Transverse colon (tissue), 4 donors: ENCODE data around the gene ZC3H18. TPM values are rescaled to one million over a fixed set of nuclear protein-coding genes. Genes with fewer than 3 reads are reported as not detected.

Experiments used
- DNase-seq: peaks from one replicate; pipeline ENCODE4 v3.0.0-alpha.2; 2019
- H3K27ac ChIP-seq, 4 donors: fragments of 200-600 bp; sonication (generic); 2 replicates each; pipeline ENCODE4 v1.5.1; 2016 to 2018; ENCODE audit warnings: inconsistent platforms in 4 of 4
- H3K27me3 ChIP-seq: fragments of 200-600 bp; sonication (generic); 2 replicates; pipeline ENCODE4 v1.5.1; 2017; ENCODE audit warnings: inconsistent platforms
- H3K36me3 ChIP-seq, 4 donors: fragments of 200-600 bp; sonication (generic); 2 replicates each; pipeline ENCODE4 v1.5.1; 2017 to 2019; ENCODE audit warnings: inconsistent platforms in 4 of 4
- H3K4me1 ChIP-seq, 4 donors: fragments of 200-600 bp; sonication (generic); 2 replicates each; pipeline ENCODE4 v1.5.1; 2017 to 2020; ENCODE audit warnings: inconsistent platforms in 4 of 4
- H3K4me3 ChIP-seq, 4 donors: fragments of 200-600 bp; sonication (generic); 1 replicate in 1 of 4; 2 replicates in 3 of 4; pipeline versions ENCODE4 v1.5.1 to v1.6.1; 2017 to 2019; ENCODE audit warnings: inconsistent platforms in 4 of 4
- H3K9me3 ChIP-seq, 2 donors: fragments of 200-600 bp; sonication (generic); 2 replicates each; pipeline ENCODE4 v1.5.1; 2017 to 2019; ENCODE audit warnings: inconsistent platforms in 2 of 2
- EP300 ChIP-seq: sonication (generic); formaldehyde crosslinking; IDR thresholded peaks from one replicate; pipeline ENCODE4 v1.6.1; 2017; ENCODE audit warnings: antibody characterized with exemption, low read depth
- POLR2A ChIP-seq: fragments of 450-650 bp; IDR thresholded peaks from one replicate; pipeline ENCODE4 v1.6.1; 2016; ENCODE audit warnings: antibody characterized with exemption, mild to moderate bottlenecking, moderate library complexity
- POLR2AphosphoS5 ChIP-seq, 3 donors: sonication (generic); formaldehyde crosslinking; IDR thresholded peaks; one replicate each; pipeline ENCODE4 v1.6.1; 2016; ENCODE audit warnings: antibody characterized with exemption in 3 of 3
- WGBS, 2 donors: methylation state at CpG; one replicate each; pipeline ENCODE4 v1.1.5; 2018; ENCODE audit warnings: low coverage in 1 of 2; 5-methylcytosine and 5-hydroxymethylcytosine counted together
- in situ Hi-C, 4 donors: fragments of 200-750 bp; cut with MboI; loops; one replicate each; pipeline versions ENCODE4 v1.15.0 to v1.15.1; 2017; ENCODE audit warnings: low sequenced_read_pairs in 3 of 4, low pct_ligation_motif_present in 1 of 4, low pct_unique_long_range_greater_than_20kb in 1 of 4
- intact Hi-C: fragments of 100-400 bp; cut with DNase I; formaldehyde crosslinking; loops from one replicate; pipeline ENCODE4 v1.15.1; 2023; ENCODE audit warnings: low total_unique reads
- total RNA-seq, 4 donors: library from RNA; depleted of rRNA; stranded (reverse); fragments of >200 nt; gene quantifications; one replicate each; pipeline ENCODE4 v1.1.0, GENCODE V29; 2016
- TF ChIP-seq, protein P1 (sequence below), 5 experiments: fragments of 200-600 bp in 3 of 5; fragments of 450-650 bp in 2 of 5; sonication (generic) in 3 of 5; IDR thresholded peaks; 1 replicate in 2 of 5; 2 replicates in 3 of 5; pipeline ENCODE4 v1.5.1; 2016 to 2017; ENCODE audit warnings: antibody characterized with exemption in 5 of 5, inconsistent platforms in 3 of 5, mild to moderate bottlenecking in 2 of 5, moderate library complexity in 1 of 5

Gene ZC3H18
- total RNA-seq, 4 donors from 2014 or later = 17.9 to 50.5 (median 25.5) TPM

DNA sequence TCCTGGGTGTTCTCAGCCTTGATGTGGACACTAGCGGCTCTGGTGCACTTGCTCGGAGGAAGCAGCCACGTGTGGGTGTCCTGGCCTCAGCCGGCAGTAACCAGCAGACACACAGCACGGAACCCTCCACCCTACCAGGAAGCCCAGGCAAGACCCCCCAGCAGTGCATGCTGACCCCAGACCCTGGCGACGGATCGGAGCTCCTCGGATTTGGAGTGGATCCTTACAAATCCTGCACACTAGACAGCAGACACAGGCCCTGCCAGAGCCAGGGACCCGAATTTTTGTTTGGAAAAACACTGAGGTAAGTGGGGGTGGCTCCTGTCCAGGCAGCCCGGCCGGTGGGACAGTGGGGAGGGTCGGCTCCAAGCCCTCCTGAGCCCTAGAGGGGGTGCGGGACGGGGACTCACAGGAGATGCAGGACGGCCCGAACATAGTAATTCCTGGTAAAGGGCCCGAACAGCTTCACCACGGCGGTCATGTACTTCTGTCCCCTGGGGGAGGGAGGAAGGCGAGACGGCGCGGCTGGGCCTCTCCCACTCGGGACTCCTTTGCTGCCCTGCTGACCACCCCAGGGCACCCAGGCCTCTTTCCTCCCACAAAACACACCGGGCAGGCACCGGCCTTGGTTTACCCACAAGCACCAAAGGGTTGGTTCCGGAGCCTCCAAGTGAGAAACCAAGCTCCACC lies 76.3 kb downstream of the ZC3H18 start:
- Histone ChIP-seq H3K27ac (peak overlapping the region in 1 of 4 donors; percentile 65), H3K27me3 (no peaks in the 10 kb centered on the region), H3K4me3 (no peak overlapping the region), H3K9me3 (no peaks in the 10 kb centered on the region), H3K4me1 (peaks cover 9 to 40% (median 23%) of the 10 kb centered on the region in 4 donors), H3K36me3 (no peaks in the 10 kb centered on the region)
- intact Hi-C loops = no loop called here
- in situ Hi-C loops = no loop called here
- no peak for TF ChIP-seq POLR2AphosphoS5 (IDR thresholded peaks at IDR 0.05)
- TF ChIP-seq, protein P1, sequence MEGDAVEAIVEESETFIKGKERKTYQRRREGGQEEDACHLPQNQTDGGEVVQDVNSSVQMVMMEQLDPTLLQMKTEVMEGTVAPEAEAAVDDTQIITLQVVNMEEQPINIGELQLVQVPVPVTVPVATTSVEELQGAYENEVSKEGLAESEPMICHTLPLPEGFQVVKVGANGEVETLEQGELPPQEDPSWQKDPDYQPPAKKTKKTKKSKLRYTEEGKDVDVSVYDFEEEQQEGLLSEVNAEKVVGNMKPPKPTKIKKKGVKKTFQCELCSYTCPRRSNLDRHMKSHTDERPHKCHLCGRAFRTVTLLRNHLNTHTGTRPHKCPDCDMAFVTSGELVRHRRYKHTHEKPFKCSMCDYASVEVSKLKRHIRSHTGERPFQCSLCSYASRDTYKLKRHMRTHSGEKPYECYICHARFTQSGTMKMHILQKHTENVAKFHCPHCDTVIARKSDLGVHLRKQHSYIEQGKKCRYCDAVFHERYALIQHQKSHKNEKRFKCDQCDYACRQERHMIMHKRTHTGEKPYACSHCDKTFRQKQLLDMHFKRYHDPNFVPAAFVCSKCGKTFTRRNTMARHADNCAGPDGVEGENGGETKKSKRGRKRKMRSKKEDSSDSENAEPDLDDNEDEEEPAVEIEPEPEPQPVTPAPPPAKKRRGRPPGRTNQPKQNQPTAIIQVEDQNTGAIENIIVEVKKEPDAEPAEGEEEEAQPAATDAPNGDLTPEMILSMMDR (IDR thresholded peaks at IDR 0.05) = no peak
- TF ChIP-seq POLR2A = no peak
- no peak for TF ChIP-seq EP300
- WGBS, 2 donors = 92% methylated on average over 25 of the region's 28 CpGs; no CpG with 5 or more reads in 1 of the 2 donors
- no peak for DNase-seq

DNA sequence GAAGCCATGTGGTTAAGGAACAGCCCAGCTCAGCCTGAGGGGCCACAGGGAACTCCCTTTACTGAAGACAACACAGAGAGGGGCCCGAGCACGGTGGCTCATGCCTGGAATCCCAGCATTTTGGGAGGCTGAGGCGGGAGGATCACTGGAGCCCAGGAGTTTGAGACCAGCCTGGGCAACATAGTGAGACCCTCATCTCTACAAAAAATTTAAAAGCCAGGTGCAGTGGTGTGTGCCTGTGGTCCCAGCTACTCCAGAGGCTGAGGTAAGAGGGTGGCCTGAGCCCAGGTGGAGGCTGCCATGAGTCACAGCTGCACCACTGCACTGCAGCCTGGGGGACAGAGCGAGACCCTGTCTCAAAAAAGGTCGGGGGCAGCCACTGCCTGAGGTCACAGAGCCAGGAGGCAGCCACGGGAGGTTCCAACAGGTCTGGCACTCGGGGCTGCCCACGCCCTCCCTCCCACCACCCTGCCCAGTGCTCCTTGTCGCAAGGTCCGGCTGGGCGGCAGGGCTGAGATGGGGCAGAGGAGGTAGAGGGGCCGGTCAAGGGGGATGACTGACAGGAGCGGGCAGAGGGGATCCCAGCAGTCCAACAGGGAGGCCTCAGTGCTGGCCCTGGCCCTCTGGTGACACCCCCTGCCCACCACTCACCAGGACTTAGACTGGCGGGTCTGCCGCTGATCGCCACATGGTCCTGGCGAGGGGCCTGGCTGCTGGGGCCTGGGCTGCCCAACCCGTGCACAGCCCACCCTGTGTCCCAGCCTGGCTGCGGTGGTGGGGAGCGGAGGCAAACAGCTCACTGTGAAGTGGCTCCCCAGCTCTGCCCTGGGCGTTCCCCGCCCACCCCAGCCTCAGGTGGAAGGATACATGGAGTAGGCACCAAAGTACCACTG lies 77.2 kb downstream of the ZC3H18 start:
- DNase-seq = no peak
- intact Hi-C loops (no loop called here), in situ Hi-C loops (no loop called here)
- no peaks in the 10 kb centered on the region for H3K36me3 ChIP-seq
- peaks cover 9 to 44% (median 28%) of the 10 kb centered on the region in 4 donors for H3K4me1 ChIP-seq
- no peaks in the 10 kb centered on the region for H3K9me3 ChIP-seq
- H3K27ac ChIP-seq = no peak overlapping the region
- WGBS, 2 donors = 93% methylated on average over 22 of the region's 22 CpGs; no CpG with 5 or more reads in 1 of the 2 donors
- H3K4me3 ChIP-seq = no peak overlapping the region
- no peaks in the 10 kb centered on the region for H3K27me3 ChIP-seq
- TF ChIP-seq, protein P1 (IDR thresholded peaks at IDR 0.05) = no peak
- TF ChIP-seq POLR2AphosphoS5 (IDR thresholded peaks at IDR 0.05) = no peak
- TF ChIP-seq EP300 = no peak
- no peak for TF ChIP-seq POLR2A

DNA sequence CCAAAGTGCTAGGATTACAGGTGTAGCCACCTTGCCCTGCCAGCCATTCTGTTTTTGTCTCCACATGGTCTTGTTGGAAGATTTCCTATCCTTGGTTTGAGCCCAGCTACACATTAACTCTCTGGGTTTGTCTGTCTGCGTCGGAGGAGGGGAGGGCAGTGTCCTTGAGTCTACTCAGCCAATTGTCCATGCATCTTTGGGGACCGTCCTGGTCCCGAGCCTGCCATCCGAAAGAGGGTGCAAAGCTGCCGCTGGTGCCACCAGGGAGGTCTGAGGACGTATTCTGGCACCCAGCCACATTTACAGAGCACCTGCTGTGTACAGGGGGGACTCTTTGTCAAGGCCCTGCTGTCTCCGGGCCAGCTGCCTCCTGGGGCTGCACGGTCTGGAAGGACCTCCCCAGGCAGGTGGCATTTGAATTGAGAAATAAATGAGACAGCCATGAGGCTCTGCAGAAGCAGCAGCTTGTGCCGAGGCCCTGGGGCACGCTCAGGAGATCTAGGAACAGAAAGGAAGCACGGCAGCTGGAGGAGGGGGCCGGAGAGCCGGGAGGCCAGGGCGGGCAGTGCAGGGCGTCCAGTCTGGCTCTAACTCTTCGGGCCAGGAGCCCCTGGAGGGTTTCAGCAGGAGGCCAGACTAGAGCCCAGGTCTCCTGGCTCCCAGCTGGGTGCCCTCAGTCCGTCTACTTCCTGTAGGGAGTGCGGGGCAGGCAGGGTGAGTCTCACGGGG lies 79.2 kb downstream of the ZC3H18 start:
- H3K36me3 ChIP-seq = no peaks in the 10 kb centered on the region
- in situ Hi-C loops = no loop called here
- H3K4me1 ChIP-seq = peaks cover 9 to 44% (median 28%) of the 10 kb centered on the region in 4 donors
- peak overlapping the region in 3 of 4 donors; percentile 53 to 73 (median 65) for H3K4me3 ChIP-seq
- H3K9me3 ChIP-seq = no peaks in the 10 kb centered on the region
- peak; percentile 41 for DNase-seq
- TF ChIP-seq, protein P1 (IDR thresholded peaks at IDR 0.05) = no peak
- TF ChIP-seq POLR2A = no peak
- no peak for TF ChIP-seq EP300
- TF ChIP-seq POLR2AphosphoS5 (IDR thresholded peaks at IDR 0.05) = no peak
- no peaks in the 10 kb centered on the region for H3K27me3 ChIP-seq
- 43 to 68% methylated on average over 5 to 16 of the region's 20 CpGs for WGBS, 2 donors
- intact Hi-C loops = no loop called here
- peak overlapping the region; percentile 85 to 89 (median 88) for H3K27ac ChIP-seq
